Activated CD8-positive, alpha-beta T cell treated with anti-CD3 and anti-CD28 coated beads for 36 hours (primary cell): ENCODE results near the gene NRDE2. TPM values are rescaled to one million over a fixed set of nuclear protein-coding genes. Genes with fewer than 3 reads are reported as not detected.

Source experiments
- ATAC-seq: fragments of 200-7000 bp; cut with Tn5 transposase; one replicate; pipeline ENCODE4 v1.10.0; 2021; ENCODE audit warnings: mild to moderate bottlenecking, moderate library complexity
- CTCF ChIA-PET: fragments of 350-600 bp; sonication (Branson Sonifier 250); formaldehyde crosslinking; loops from one replicate; lab custom pipeline; 2021; ENCODE audit warnings: antibody characterized with exemption; lab: Charles Lee
- POLR2A ChIA-PET: fragments of 350-600 bp; sonication (Branson Sonifier 250); formaldehyde crosslinking; loops from one replicate; lab custom pipeline; 2021; ENCODE audit warnings: antibody characterized with exemption; lab: Charles Lee
- DNase-seq: peaks from one replicate; pipeline ENCODE4 v3.0.0-alpha.2; 2020
- H3K27ac Mint-ChIP-seq: one replicate; pipeline ENCODE4 v1.8.0; 2021; ENCODE audit warnings: mild to moderate bottlenecking, mixed read lengths
- H3K27me3 Mint-ChIP-seq: one replicate; pipeline ENCODE4 v1.8.0; 2021; ENCODE audit warnings: mixed read lengths
- H3K36me3 Mint-ChIP-seq: one replicate; pipeline ENCODE4 v1.8.0; 2021; ENCODE audit warnings: low read depth, mixed read lengths
- H3K4me1 Mint-ChIP-seq: one replicate; pipeline ENCODE4 v1.8.0; 2021; ENCODE audit warnings: low read depth, mixed read lengths
- H3K4me3 Mint-ChIP-seq: one replicate; pipeline ENCODE4 v1.8.0; 2021; ENCODE audit warnings: mild to moderate bottlenecking, moderate library complexity, mixed read lengths
- H3K9me3 Mint-ChIP-seq: one replicate; pipeline ENCODE4 v1.8.0; 2021; ENCODE audit warnings: mixed read lengths
- CTCF ChIP-seq: fragments of 200-600 bp; IDR thresholded peaks from one replicate; pipeline ENCODE4 v1.8.0; 2022; ENCODE audit warnings: antibody characterized with exemption, mild to moderate bottlenecking
- intact Hi-C: fragments of 100-400 bp; cut with micrococcal nuclease; formaldehyde crosslinking; loops from one replicate; pipeline ENCODE4 v1.10.0; 2022
- total RNA-seq, 2 experiments: library from RNA; stranded (reverse); gene quantifications; one replicate each; pipeline ENCODE4 v1.2.3, GENCODE V29; 2021

Gene NRDE2
- total RNA-seq, 2 experiments from 2014 or later, result 19.2 to 21.0 TPM

- TF ChIP-seq CTCF, result no peak
- H3K4me3 Mint-ChIP-seq, result no peak overlapping the region
- DNase-seq (no peak), ATAC-seq (no peak)
- intact Hi-C loops, result no loop called here
- H3K9me3 Mint-ChIP-seq, result no peaks in the 10 kb centered on the region
- ChIA-PET CTCF (interaction anchor here (2.1 kb wide), 1 partner anchor 21 kb away, joined by 5 read pairs; no protein-coding TSS in a partner anchor), POLR2A (interaction anchor here (12.5 kb wide), 1 partner anchor 20 kb away, joined by 365 read pairs; the partner anchor contains the start of gene CALM1)
- no peak overlapping the region for H3K27ac Mint-ChIP-seq
- H3K27me3 Mint-ChIP-seq, result no peaks in the 10 kb centered on the region
- no peaks in the 10 kb centered on the region for H3K4me1 Mint-ChIP-seq
- H3K36me3 Mint-ChIP-seq, result no peaks in the 10 kb centered on the region
These were observed 46.5 kb upstream of the NRDE2 start for GRCh38 chr14:90378249-90378648.

- H3K4me1 Mint-ChIP-seq, result no peaks in the 10 kb centered on the region
- no peak for TF ChIP-seq CTCF
- no peaks in the 10 kb centered on the region for H3K36me3 Mint-ChIP-seq
- POLR2A ChIA-PET, result interaction anchor here (2.7 kb wide), 1 partner anchor 8 kb away, joined by 6 read pairs; no protein-coding TSS in a partner anchor
- no peak overlapping the region for H3K27ac Mint-ChIP-seq
- intact Hi-C loops, result no loop called here
- no peak for DNase-seq
- CTCF ChIA-PET, result no interaction called here
- no peak overlapping the region for H3K4me3 Mint-ChIP-seq
- no peak for ATAC-seq
- no peaks in the 10 kb centered on the region for H3K9me3 Mint-ChIP-seq
- H3K27me3 Mint-ChIP-seq, result no peaks in the 10 kb centered on the region
These were observed 44.2 kb upstream of the NRDE2 start for GRCh38 chr14:90375934-90376333.

- DNase-seq (no peak), ATAC-seq (no peak)
- ChIA-PET CTCF (no interaction called here), POLR2A (interaction anchor here (1.6 to 2.7 kb wide), 2 partner anchors 9 to 21 kb away, joined by 3 to 6 read pairs; no protein-coding TSS in a partner anchor)
- Mint-ChIP-seq H3K4me3 (no peak overlapping the region), H3K36me3 (no peaks in the 10 kb centered on the region), H3K9me3 (no peaks in the 10 kb centered on the region), H3K27ac (no peak overlapping the region), H3K27me3 (no peaks in the 10 kb centered on the region), H3K4me1 (no peaks in the 10 kb centered on the region)
- intact Hi-C loops, result no loop called here
- no peak for TF ChIP-seq CTCF
These were observed 43.1 kb upstream of the NRDE2 start for GRCh38 chr14:90374813-90375212.

GRCh38 chr14:90373887-90374286, 42.1 kb upstream of the NRDE2 start:
- Mint-ChIP-seq H3K27me3 (no peaks in the 10 kb centered on the region), H3K27ac (no peak overlapping the region)
- POLR2A ChIA-PET, result interaction anchor here (1.3 to 2.7 kb wide), 3 partner anchors 10 to 23 kb away, joined by 3 to 6 read pairs (median 4); partner anchors contain the start of gene CALM1

More at GRCh38 chr14:90373887-90374286, 42.1 kb upstream of the NRDE2 start:
- DNase-seq, result no peak
- intact Hi-C loops, result no loop called here
- H3K4me3 Mint-ChIP-seq, result no peak overlapping the region
- no peak for ATAC-seq
- no peaks in the 10 kb centered on the region for H3K4me1 Mint-ChIP-seq
- no peak for TF ChIP-seq CTCF
- CTCF ChIA-PET, result no interaction called here
- H3K36me3 Mint-ChIP-seq, result no peaks in the 10 kb centered on the region
- no peaks in the 10 kb centered on the region for H3K9me3 Mint-ChIP-seq
